DMS114 treated with DMSO at 0.1 percent for 48 hours (cell line): ENCODE data around the gene PPP6R2.

ENCODE experiments used
- DNase-seq: peaks from one replicate; lab custom pipeline; 2025; ENCODE audit not compliant: unreplicated experiment; lab: John Stamatoyannopoulos, UW

Gene PPP6R2

DNA sequence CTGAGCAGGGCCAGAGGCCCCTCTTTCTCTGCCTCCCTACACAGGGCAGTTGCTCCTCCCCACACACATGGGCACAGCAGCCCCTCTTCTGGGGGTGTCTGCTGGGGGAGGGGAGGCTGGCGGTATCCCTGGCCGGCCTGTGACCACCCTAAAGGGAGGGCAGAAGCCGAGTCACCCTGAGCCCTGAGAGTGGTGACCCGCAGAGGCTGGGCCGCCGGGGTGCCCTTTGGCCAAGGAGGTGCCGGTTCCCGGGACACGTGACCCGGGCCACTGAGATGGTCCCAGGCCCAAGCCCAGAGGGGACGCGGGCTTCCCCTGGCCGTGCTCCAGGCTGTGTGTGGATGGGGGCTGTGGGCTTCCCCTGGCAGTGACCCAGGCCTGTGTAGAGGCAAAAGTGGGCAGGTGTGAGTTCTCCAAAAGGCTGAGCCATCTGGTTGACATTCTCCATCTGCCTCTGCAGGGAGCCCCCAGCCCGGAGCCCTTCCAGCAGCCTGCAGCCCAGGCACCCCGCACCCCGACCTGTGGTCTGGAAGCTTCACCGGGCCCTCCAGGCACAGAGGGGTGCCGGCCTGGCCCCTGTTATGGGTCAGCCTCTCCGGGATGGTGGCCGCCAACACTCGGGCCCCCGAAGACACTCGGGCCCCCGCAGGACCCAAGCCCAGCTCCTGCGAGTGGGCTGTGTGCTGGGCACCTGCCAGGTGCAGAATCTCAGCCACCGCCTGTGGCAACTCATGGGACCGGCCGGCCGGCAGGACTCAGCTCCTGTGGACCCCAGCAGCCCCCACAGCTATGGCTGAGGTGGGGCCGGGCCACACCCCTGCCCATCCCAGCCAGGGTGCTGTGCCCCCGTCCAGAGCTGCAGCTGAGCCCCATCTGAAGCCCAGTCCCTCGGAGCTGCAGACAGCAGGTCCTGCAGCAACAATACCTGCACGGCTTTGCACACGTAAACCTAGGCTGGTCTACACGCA, 139.3 kb downstream of the PPP6R2 start:
- no peak for DNase-seq

DNA sequence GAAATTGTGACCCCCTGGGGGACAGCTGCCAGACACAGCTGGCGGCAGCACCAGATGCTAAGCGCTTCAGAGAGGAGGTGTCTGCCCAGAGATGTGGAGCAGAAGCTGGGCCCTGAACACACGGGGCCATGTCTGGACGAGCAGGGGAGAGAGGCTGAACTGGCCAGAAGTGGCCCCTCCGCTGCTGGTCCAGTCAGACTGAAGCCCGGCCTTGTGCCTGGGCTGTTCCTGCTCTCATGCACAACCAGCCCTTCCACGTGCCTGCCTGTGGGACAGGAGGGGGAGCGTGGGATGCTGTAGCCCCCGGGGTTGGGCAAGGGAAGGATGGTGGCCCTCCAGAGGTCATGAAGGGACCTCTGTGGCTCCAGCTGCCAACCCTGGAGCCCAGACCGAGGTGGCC, 140.0 kb downstream of the PPP6R2 start:
- DNase-seq, result no peak

DNA sequence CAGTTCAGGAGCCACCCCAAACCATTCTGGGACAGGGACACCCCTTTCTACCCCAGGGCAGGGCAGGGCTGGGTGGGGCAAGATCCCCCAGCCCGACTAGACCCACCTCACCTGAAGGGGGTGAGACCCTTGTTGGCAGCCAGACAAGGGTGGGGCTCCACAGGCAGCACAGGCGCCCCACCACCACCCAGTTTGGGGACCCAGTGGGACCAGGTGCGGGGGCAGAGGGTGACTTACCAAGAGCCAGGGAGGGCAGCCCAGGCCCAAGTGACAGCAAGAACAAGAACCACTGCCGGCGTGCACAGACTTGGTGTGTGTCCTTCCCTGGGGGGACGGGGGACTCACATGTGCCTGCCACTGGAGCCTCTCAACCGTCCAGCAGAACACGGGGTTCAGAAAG, 140.4 kb downstream of the PPP6R2 start:
- DNase-seq, result no peak

DNA sequence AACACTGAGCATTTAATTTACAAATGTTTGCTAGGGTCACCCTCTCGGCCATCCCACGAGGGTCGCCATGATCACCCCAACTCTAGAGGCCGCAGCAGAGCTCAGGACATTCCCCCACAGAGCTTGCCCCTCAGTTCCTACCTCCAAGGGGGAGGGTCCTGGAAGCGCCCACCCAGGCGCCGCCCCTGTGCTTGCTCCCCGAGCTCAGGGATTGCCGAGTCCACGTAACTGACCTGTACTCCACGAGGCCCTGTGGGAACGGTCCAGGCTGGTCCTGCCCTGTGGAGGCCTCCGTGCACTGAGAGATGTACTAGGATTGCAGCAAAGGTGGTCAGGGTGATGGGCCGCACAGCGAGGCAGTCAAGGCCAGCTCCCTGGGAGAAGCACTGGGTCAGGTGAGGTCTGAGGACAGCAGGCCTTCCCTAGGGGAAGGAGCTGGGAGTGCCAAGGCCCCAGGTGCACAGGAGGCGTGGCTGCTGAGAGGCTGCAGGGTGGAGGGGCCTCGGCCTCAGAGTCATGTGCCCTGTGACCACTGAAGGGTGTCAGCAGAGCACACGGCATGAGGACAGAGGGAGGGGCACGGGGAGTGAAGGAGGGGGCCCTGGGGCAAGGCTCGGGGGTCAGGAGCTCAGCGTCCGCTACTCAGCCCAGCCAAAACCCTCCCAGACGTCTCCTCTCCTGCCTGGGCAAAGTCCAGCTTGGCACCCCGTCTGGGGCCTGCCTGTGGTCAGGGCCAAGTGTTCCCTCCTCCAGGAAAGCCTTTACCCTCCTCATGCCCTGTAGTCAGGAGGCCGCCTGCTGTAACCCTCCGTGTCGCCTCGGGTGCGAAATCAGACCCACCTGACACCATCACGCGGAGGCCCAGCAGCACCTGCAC, 141.1 kb downstream of the PPP6R2 start:
- DNase-seq, result no peak

DNA sequence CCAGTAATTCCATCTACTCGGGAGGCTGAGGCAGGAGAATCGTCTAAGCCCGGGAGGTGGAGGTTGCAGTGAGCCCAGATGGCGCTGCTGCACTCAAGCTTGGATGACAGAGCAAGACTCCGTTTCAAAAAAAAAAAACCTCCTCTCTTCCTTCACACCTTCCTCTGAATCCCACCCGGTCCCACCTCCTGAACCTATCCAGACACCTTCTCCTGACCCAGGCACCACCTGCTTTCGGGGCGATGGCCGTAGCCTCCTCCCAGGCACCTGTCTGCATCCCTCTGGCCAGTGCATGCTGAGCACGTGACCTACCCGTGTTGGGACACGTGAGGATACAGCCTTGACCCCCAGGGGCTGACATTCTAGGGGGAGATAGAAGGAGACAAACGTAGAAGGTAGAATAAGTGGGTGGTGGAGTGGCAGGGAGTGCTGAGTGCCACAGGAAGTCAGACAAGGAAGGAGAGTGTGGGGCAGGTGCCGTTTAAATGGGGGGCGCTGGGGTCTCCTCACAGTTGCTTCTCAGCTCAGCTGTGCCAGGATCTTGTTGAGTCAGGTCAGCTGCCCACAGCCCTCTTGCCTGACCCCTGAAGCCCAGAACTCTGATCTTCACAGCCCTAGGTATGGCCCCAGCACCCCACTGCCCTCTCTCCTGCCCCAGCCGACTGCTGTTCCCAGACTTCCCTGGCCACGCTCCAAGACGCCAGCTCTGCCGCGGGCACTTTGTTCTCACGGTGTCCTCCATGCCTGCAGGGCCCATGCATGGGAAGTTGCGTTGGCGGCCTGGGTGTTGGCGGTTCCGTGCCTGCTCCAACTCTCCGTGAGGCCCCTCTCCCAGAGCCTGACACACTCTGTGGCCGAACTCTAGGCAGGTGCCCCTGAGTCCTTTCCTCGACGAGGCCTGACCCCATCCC, 142.3 kb downstream of the PPP6R2 start:
- no peak for DNase-seq

DNA sequence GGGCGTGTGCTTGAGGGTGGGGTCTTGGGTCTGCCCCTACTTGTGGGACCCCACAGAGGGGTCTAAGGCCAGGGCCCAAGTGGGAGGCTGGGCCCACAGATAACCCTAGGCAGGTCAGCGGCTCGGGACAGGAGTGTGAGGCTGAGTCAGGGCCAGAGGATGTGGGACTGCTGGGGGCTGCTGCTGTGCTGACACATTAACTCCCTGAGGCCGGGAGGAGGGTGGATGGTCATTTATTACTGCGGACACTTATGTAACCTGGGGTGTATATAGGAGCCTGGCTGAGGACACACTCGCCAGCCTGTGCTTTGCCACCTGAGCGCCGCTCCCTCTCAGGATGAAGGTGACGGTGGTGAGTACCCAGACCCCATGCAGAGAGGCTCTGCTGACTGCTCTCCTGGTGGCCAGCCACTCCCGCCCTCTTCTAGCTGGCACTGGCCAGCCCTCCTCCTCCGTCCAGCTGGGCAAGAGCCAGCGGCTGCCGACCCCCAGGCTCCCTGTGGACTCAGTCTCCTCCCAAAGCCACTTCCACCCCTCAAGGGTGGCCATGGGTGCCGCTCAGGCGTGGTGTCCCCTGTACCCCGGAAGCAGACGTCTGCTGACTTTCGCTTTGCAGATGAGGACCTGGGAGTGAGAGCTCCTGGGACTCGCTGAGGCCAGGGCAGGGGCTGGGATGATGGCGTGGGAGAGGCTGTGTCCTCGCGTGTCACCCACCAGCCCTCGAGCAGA, 143.6 kb downstream of the PPP6R2 start, which contains the start of gene MIOX:
Gene MIOX (plus strand): TSS at position 299 of the 729 bp plus-strand sequence. CDS start 39 bp downstream, at position 338.
- no peak for DNase-seq

DNA sequence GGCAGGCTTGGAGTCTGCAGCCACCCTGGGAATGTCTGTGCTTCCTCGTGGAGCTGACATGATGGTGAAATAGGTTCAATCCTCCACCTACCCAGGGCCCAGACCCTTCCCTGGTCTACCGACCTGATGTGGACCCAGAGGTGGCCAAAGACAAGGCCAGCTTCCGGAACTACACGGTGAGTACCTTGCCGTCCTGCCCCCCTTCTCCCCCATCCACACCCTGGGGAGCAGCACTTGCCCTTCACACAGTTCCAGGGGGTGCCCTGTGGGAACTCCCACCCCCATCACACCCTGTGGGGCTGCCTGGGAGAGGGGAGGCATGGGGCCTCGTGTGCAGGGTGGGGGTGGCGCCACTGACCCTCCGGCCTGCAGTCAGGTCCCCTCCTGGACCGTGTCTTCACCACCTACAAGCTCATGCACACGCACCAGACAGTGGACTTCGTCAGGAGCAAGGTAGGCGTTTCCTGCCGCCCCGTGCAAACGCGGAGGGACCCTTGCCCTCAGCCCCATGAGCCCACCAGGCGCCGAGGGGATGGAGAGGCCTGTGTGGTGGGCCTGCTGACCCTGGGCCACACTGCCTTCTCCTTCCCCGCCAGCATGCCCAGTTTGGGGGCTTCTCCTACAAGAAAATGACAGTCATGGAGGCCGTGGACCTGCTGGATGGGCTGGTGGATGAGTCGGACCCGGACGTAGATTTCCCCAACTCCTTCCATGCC, 144.3 kb downstream of the PPP6R2 start:
- DNase-seq, result no peak

DNA sequence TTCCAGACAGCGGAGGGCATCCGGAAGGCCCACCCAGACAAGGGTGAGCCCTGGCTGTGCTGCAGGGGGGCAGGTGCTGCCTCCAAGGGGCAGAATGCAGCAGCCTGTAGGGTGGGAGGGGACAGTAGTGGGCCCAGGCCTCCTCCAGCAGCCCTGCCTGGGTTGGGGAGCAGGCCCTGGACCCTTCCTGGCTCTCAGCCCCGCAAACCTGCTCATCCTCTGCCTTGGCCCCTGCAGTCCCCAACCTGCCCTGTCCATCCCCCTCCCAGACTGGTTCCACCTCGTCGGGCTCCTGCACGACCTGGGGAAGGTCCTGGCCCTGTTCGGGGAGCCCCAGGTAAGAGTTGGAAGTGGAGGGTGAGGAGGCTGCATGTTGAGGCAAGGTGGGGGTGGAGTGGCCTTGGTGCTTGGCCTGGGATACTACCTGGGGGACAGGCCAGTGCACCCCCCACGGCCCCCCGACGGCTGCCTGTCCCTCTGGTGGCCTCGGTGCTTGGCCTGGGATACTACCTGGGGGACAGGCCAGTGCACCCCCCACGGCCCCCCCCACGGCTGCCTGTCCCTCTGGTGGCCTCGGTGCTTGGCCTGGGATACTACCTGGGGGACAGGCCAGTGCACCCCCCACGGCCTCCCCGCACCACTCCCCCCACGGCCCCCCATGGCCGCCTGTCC, 145.0 kb downstream of the PPP6R2 start:
- DNase-seq, result no peak

DNA sequence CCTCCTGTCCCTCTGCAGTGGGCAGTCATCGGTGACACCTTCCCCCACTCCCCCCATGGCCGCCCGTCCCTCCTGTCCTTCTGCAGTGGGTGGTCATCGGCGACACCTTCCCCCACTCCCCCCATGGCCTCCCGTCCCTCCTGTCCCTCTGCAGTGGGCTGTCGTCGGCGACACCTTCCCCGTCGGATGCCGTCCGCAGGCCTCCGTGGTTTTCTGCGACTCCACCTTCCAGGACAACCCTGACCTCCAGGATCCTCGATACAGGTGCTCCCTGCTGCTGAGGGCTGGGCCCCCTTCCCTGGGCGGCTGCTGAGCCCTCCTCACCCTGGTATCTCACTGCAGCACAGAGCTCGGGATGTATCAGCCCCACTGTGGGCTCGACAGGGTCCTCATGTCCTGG, 145.8 kb downstream of the PPP6R2 start:
- no peak for DNase-seq

DNA sequence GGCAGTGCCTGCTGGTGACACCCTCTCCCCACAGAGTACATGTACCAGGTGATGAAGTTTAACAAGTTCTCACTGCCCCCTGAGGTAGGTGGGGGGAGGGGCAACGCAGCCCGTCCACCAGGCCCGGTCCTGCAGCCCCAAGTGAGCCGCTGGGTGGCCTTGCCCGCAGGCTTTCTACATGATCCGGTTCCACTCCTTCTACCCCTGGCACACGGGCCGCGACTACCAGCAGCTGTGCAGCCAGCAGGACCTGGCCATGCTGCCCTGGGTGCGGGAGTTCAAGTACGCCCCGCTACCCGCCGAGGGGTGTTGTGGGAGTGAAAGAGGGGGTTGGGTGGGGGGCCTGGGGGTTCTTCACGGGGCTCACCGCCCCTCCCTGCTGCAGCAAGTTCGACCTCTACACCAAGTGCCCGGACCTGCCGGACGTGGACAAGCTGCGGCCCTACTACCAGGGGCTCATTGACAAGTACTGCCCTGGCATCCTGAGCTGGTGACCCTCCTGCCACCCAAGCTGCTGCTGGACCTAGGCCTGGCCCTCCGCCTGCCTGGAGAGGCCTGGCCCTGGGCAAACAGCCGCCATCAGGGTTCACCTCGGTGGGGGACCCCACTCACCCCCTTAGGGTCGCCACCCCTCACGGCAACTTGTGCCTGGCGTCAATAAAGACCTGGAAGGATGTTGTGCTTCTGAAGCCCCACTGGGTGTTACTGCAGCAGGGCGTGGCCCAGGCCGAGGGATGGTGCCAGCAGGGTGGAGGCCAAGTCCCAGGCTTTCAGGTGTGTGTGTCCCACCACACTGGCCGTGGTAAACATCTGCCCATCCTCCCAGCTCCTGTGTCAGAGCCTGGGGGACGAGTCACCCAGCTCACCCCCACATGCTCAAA, 146.5 kb downstream of the PPP6R2 start:
- DNase-seq, result no peak

DNA sequence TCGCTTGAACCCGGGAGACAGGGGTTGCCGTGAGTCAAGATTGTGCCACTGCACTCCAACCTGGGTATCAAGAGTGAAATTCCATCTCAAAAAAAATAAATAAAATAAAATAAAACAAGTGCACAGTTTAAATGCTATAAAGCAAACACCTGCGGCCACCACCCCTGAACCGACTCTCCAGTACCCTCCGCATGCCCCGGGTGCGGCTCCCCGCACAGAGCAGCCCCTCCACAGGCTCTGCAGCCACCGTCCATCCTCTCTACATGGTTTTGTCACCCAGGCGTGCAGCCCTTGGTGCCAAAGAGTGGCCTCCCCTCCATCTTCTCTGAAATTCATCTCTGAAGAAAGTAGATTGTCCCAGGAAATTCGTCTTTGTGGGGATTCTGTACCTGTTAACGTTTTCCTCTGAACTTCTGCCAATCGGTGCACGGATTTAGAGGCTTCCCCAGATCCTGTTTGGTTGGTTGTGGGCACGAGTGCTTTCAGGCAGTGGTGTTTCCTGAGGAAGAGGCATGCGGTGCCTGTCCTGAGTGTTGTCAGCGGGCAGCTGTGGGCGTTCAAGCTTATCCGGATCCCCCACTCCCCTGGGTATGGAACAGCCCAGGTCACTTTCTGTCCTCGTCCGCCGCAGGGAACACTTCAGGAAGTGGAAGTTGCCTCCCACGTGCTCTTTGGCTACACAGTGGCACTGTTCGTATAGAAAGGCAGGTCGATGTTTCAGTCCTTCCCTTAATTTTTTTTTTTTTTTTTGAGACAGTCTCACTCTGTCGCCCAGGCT, 147.6 kb downstream of the PPP6R2 start:
- DNase-seq, result no peak
